Endodermal cell (in vitro differentiated cells): Measurements from ENCODE around the gene MAN1B1. TPM values are rescaled to one million over a fixed set of nuclear protein-coding genes. Genes with fewer than 3 reads are reported as not detected.

Experiments
- DNase-seq: peaks from one replicate; pipeline ENCODE4 v3.0.0-alpha.2; 2017
- H3K27ac ChIP-seq: 2 replicates; pipeline ENCODE4 v1.5.1; 2013; ENCODE audit warnings: mild to moderate bottlenecking, low read depth, low read length, moderate library complexity
- H3K27me3 ChIP-seq: 2 replicates; pipeline ENCODE4 v1.6.1; 2013; ENCODE audit warnings: mild to moderate bottlenecking, low read length, moderate library complexity; ENCODE audit not compliant: insufficient read depth, control insufficient read depth, poor library complexity, severe bottlenecking
- H3K36me3 ChIP-seq: 2 replicates; pipeline ENCODE4 v1.7.0; 2013; ENCODE audit warnings: mild to moderate bottlenecking, low read length, moderate library complexity; ENCODE audit not compliant: control insufficient read depth, insufficient read depth
- H3K4me1 ChIP-seq: one replicate; pipeline ENCODE4 v1.7.0; 2013; ENCODE audit warnings: low read length; ENCODE audit not compliant: control insufficient read depth, insufficient read depth
- H3K4me3 ChIP-seq: 2 replicates; pipeline ENCODE4 v1.5.1; 2013; ENCODE audit warnings: mild to moderate bottlenecking, low read length, moderate library complexity
- H3K9ac ChIP-seq: 2 replicates; pipeline ENCODE4 v1.6.1; 2013; ENCODE audit warnings: mild to moderate bottlenecking, low read length, moderate library complexity; ENCODE audit not compliant: poor library complexity, severe bottlenecking; ENCODE audit errors: extremely low read depth
- H3K9me3 ChIP-seq: 2 replicates; pipeline ENCODE4 v1.6.1; 2013; ENCODE audit warnings: mild to moderate bottlenecking, low read length, moderate library complexity; ENCODE audit not compliant: control insufficient read depth
- H3K27ac Mint-ChIP-seq: 2 replicates; pipeline ENCODE4 v1.8.0; 2020; ENCODE audit warnings: mixed read lengths
- H3K27me3 Mint-ChIP-seq: 2 replicates; pipeline ENCODE4 v1.8.0; 2021; ENCODE audit warnings: mild to moderate bottlenecking, mixed read lengths; ENCODE audit not compliant: insufficient read depth
- H3K36me3 Mint-ChIP-seq: 2 replicates; pipeline ENCODE4 v1.8.0; 2020; ENCODE audit warnings: low read depth, mixed read lengths
- H3K4me1 Mint-ChIP-seq: 2 replicates; pipeline ENCODE4 v1.8.0; 2020; ENCODE audit warnings: mixed read lengths
- H3K4me3 Mint-ChIP-seq: 2 replicates; pipeline ENCODE4 v1.8.0; 2020; ENCODE audit warnings: mild to moderate bottlenecking, moderate library complexity, mixed read lengths
- H3K9me3 Mint-ChIP-seq: 2 replicates; pipeline ENCODE4 v1.8.0; 2020; ENCODE audit warnings: mild to moderate bottlenecking, mixed read lengths
- CTCF ChIP-seq: fragments of 200-600 bp; sonication (generic); conservative IDR thresholded peaks from 2 replicates; pipeline ENCODE4 v1.5.0; 2021; ENCODE audit warnings: antibody characterized with exemption, mild to moderate bottlenecking
- WGBS, 2 experiments: methylation state at CpG; one replicate each; pipeline versions ENCODE4 v1.1.5 to v1.1.7; 2013; ENCODE audit warnings: missing lambda C conversion rate in 2 of 2, mixed read lengths in 1 of 2; ENCODE audit not compliant: insufficient coverage in 1 of 2, insufficient read length in 1 of 2; 5-methylcytosine and 5-hydroxymethylcytosine counted together
- total RNA-seq, 2 donors: library from RNA; stranded (reverse); fragmentation: NEBNext Ultra II Directional in 1 of 2; extraction: Animal tissue kit (Norgen Biotek cat#: 25700) in 1 of 2; gene quantifications; 2 replicates in 1 of 2; 3 replicates in 1 of 2; pipeline ENCODE4 v1.2.1, GENCODE V29; 2021

Gene MAN1B1
- total RNA-seq, 2 donors from 2014 or later, result 62.1 to 63.5 TPM

- H3K27me3 Mint-ChIP-seq, result peaks cover 45% of the 10 kb centered on the region
These were observed 32.5 kb upstream of the MAN1B1 start, which contains the start of gene ENTPD2 for GRCh38 chr9:137053944-137054931. Gene ENTPD2 (minus strand): TSS chr9:137054061. CDS start chr9:137053997, 64 bp downstream.

GRCh38 chr9:137054932-137055384, 31.8 kb upstream of the MAN1B1 start:
- peaks cover 2% of the 10 kb centered on the region for H3K4me1 Mint-ChIP-seq
- Histone ChIP-seq H3K27me3 (peaks cover 52% of the 10 kb centered on the region), H3K9ac (no peak overlapping the region), H3K4me1 (no peaks in the 10 kb centered on the region), H3K4me3 (no peak overlapping the region), H3K36me3 (no peaks in the 10 kb centered on the region), H3K9me3 (no peaks in the 10 kb centered on the region), H3K27ac (no peak overlapping the region)
- H3K27me3 Mint-ChIP-seq, result peaks cover 38% of the 10 kb centered on the region
- no peaks in the 10 kb centered on the region for H3K36me3 Mint-ChIP-seq
- TF ChIP-seq CTCF, result no peak
- H3K9me3 Mint-ChIP-seq, result no peaks in the 10 kb centered on the region
- peak overlapping the region; percentile 40 for H3K4me3 Mint-ChIP-seq
- no peak overlapping the region for H3K27ac Mint-ChIP-seq
- WGBS, 2 experiments, result 90 to 93% methylated on average over 14 to 17 of the region's 17 CpGs
- no peak for DNase-seq

More at GRCh38 chr9:137053944-137054931, 32.5 kb upstream of the MAN1B1 start, which contains the start of gene ENTPD2:
- no peak within 1 kb of the TSS for H3K27ac Mint-ChIP-seq
- 22 to 43% methylated on average over 26 to 90 of the region's 90 CpGs for WGBS, 2 experiments
- Histone ChIP-seq H3K27ac (no peak within 1 kb of the TSS), H3K9ac (no peak within 1 kb of the TSS), H3K4me3 (no peak within 1 kb of the TSS), H3K27me3 (peaks cover 59% of the 10 kb centered on the region), H3K36me3 (no peaks in the 10 kb centered on the region), H3K4me1 (no peaks in the 10 kb centered on the region), H3K9me3 (no peaks in the 10 kb centered on the region)
- H3K4me1 Mint-ChIP-seq, result peaks cover 2% of the 10 kb centered on the region
- H3K36me3 Mint-ChIP-seq, result no peaks in the 10 kb centered on the region
- DNase-seq, result peak; percentile 84
- no peak for TF ChIP-seq CTCF
- peak within 1 kb of the TSS; percentile 40 for H3K4me3 Mint-ChIP-seq
- no peaks in the 10 kb centered on the region for H3K9me3 Mint-ChIP-seq

GRCh38 chr9:137055385-137056364, 31.1 kb upstream of the MAN1B1 start:
- Mint-ChIP-seq H3K36me3 (no peaks in the 10 kb centered on the region), H3K27me3 (peaks cover 31% of the 10 kb centered on the region), H3K9me3 (no peaks in the 10 kb centered on the region), H3K4me1 (peaks cover 2% of the 10 kb centered on the region), H3K4me3 (no peak overlapping the region), H3K27ac (no peak overlapping the region)
- H3K27ac ChIP-seq, result no peak overlapping the region
- TF ChIP-seq CTCF, result no peak
- WGBS, 2 experiments, result 78 to 87% methylated on average over 18 to 28 of the region's 28 CpGs
- peaks cover 44% of the 10 kb centered on the region for H3K27me3 ChIP-seq
- no peaks in the 10 kb centered on the region for H3K36me3 ChIP-seq
- no peak overlapping the region for H3K9ac ChIP-seq
- H3K4me3 ChIP-seq, result no peak overlapping the region
- no peak for DNase-seq
- no peaks in the 10 kb centered on the region for H3K4me1 ChIP-seq
- no peaks in the 10 kb centered on the region for H3K9me3 ChIP-seq
